Measurements from ENCODE around the gene CAMK2D. TPM values are rescaled to one million over a fixed set of nuclear protein-coding genes. Genes with fewer than 3 reads are reported as not detected.

Gene CAMK2D
- total and polyA plus RNA-seq, 10 donors, result 5.9 to 44.2 (median 33.3) TPM

GRCh38 chr4:113457121-113457520, 304.4 kb downstream of the CAMK2D start:
- DNase-seq, result no peak
- peaks cover 0 to 12% (median 3%) of the 10 kb centered on the region in 6 donors for H3K4me1 ChIP-seq
- H3K4me3 ChIP-seq, result no peak overlapping the region
- H3K36me3 ChIP-seq, result peaks cover 0 to 62% (median 21%) of the 10 kb centered on the region in 6 donors
- no peak for TF ChIP-seq CTCF (IDR thresholded peaks at IDR 0.05 in 8 of 11, conservative IDR thresholded peaks at IDR 0.05 in 3 of 11)
- no peak overlapping the region for H3K27ac ChIP-seq
- intact Hi-C loops (cut with DNase I; ENCODE audit: low total_unique reads), result no loop called here
- no peaks in the 10 kb centered on the region for H3K9me3 ChIP-seq
- WGBS, 5 donors, result 94 to 97% (median 96%) methylated on average over 8 of the region's 8 CpGs
- no peaks in the 10 kb centered on the region for H3K27me3 ChIP-seq (replicated peaks in 1 of 7)

GRCh38 chr4:113455061-113455460, 306.5 kb downstream of the CAMK2D start:
- no peak for TF ChIP-seq POLR2A (IDR thresholded peaks at IDR 0.05)
- TF ChIP-seq CTCF (IDR thresholded peaks at IDR 0.05 in 8 of 11, conservative IDR thresholded peaks at IDR 0.05 in 3 of 11), result no peak
- TF ChIP-seq POLR2AphosphoS5 (IDR thresholded peaks at IDR 0.05), result no peak
- intact Hi-C loops (cut with DNase I; ENCODE audit: low total_unique reads), result no loop called here

GRCh38 chr4:113452868-113453620, 308.5 kb downstream of the CAMK2D start:
- Histone ChIP-seq H3K27me3 (replicated peaks in 1 of 7) (no peaks in the 10 kb centered on the region), H3K9me3 (no peaks in the 10 kb centered on the region), H3K36me3 (peaks cover 0 to 28% (median 17%) of the 10 kb centered on the region in 6 donors), H3K27ac (peak overlapping the region in 1 of 8 donors; percentile 12), H3K4me1 (peaks cover 0 to 14% (median 3%) of the 10 kb centered on the region in 6 donors), H3K4me3 (no peak overlapping the region)
- intact Hi-C loops (cut with DNase I; ENCODE audit: low total_unique reads), result no loop called here
- TF ChIP-seq CTCF (IDR thresholded peaks at IDR 0.05 in 8 of 11, conservative IDR thresholded peaks at IDR 0.05 in 3 of 11) (no peak), POLR2AphosphoS5 (IDR thresholded peaks at IDR 0.05) (no peak), POLR2A (IDR thresholded peaks at IDR 0.05) (no peak)
- WGBS, 5 donors, result 35 to 44% (median 40%) methylated on average over 4 of the region's 4 CpGs
- DNase-seq, result no peak

More at GRCh38 chr4:113455061-113455460, 306.5 kb downstream of the CAMK2D start:
- WGBS, 5 donors, result 80 to 88% (median 83%) methylated on average over 2 of the region's 2 CpGs
- H3K36me3 ChIP-seq, result peaks cover 0 to 47% (median 21%) of the 10 kb centered on the region in 6 donors
- DNase-seq, result no peak
- no peaks in the 10 kb centered on the region for H3K27me3 ChIP-seq (replicated peaks in 1 of 7)
- H3K4me3 ChIP-seq, result no peak overlapping the region
- no peak overlapping the region for H3K27ac ChIP-seq
- H3K4me1 ChIP-seq, result peaks cover 0 to 12% (median 3%) of the 10 kb centered on the region in 6 donors
- H3K9me3 ChIP-seq, result no peaks in the 10 kb centered on the region

GRCh38 chr4:113452152-113452551, 309.4 kb downstream of the CAMK2D start:
- peaks cover 0 to 19% (median 8%) of the 10 kb centered on the region in 6 donors for H3K36me3 ChIP-seq
- TF ChIP-seq POLR2A (IDR thresholded peaks at IDR 0.05), result no peak
- no peak for TF ChIP-seq CTCF (IDR thresholded peaks at IDR 0.05 in 8 of 11, conservative IDR thresholded peaks at IDR 0.05 in 3 of 11)
- no peak for TF ChIP-seq POLR2AphosphoS5 (IDR thresholded peaks at IDR 0.05)
- intact Hi-C loops (cut with DNase I; ENCODE audit: low total_unique reads), result no loop called here
- peaks cover 0 to 17% (median 3%) of the 10 kb centered on the region in 6 donors for H3K4me1 ChIP-seq
- H3K9me3 ChIP-seq, result peaks cover 0 to 2% (median 0%) of the 10 kb centered on the region in 8 donors
- no peak for DNase-seq
- H3K4me3 ChIP-seq, result no peak overlapping the region
- H3K27me3 ChIP-seq (replicated peaks in 1 of 7), result no peaks in the 10 kb centered on the region
- no peak overlapping the region for H3K27ac ChIP-seq
- WGBS, 5 donors, result 89 to 96% (median 91%) methylated on average over 1 of the region's 1 CpG
